Measurements from ENCODE around the gene CAND2. TPM values are rescaled to one million over a fixed set of nuclear protein-coding genes. Genes with fewer than 3 reads are reported as not detected.

The CAND2 gene
- total and polyA plus RNA-seq, 9 of the 15 experiments (the other 6 are each of a cell fraction or from before 2014, with no cell fraction given): 0.91 to 14.9 (median 4.3) TPM

- ChIA-PET POLR2A (no interaction called here), CTCF (ENCODE audit: low intra/inter-chr PET ratio) (no interaction called here)
- Histone ChIP-seq H2AFZ (ENCODE audit: low read depth, low read length) (peak overlapping the region; percentile 74), H3K4me1 (replicated peaks in 1 of 2; ENCODE audit: control insufficient read depth in 2 of 2, insufficient read depth in 2 of 2, low read length in 2 of 2) (peaks cover 0 to 10% of the 10 kb centered on the region in 2 experiments; a peak in 3 of 5 replicates), H4K20me1 (replicated peaks; ENCODE audit: control insufficient read depth, insufficient read depth, low read length) (no peaks in the 10 kb centered on the region), H3K9ac (ENCODE audit: insufficient read depth in 1 of 2, low read depth in 2 of 2, low read length in 2 of 2) (no peak overlapping the region), H3K27me3 (ENCODE audit: control insufficient read depth in 2 of 2, insufficient read depth in 2 of 2, low read length in 2 of 2) (peaks cover 0 to 4% of the 10 kb centered on the region in 2 experiments; a peak in 1 of 5 replicates), H3K9me3 (replicated peaks; ENCODE audit: control insufficient read depth, insufficient read depth, low read depth, low read length) (no peaks in the 10 kb centered on the region), H3K36me3 (ENCODE audit: control insufficient read depth, insufficient read depth, low read length) (no peaks in the 10 kb centered on the region), H3K4me2 (ENCODE audit: insufficient read depth, low read length) (0 out of 2 replicates have a peak overlapping the region, but pooled peaks have one; percentile 7), H3K27ac (ENCODE audit: extremely low read depth, low read depth, low read length) (no peak overlapping the region), H3K4me3 (no peak overlapping the region), H3K79me2 (ENCODE audit: control insufficient read depth, insufficient read depth, low read length) (no peaks in the 10 kb centered on the region), H3K9me1 (ENCODE audit: control insufficient read depth, insufficient read depth, low read length) (no peaks in the 10 kb centered on the region)
- DNase-seq (ENCODE audit: extremely low read depth in 1 of 4, low spot score in 3 of 4) (peak in 2 of 4 experiments; percentile 60 to 82), ATAC-seq (peak; percentile 95), FAIRE-seq (peak; percentile 66)
- no TSS peak for BruUV-seq (replicated peaks)
- in situ Hi-C loops (cut with MboI) (no loop called here), intact Hi-C loops (cut with micrococcal nuclease) (no loop called here)
- 6% methylated on average over 6 of the region's 6 CpGs for WGBS (ENCODE audit: insufficient coverage, low coverage, missing lambda C conversion rate)
- TF ChIP-seq MEF2D (tag; conservative IDR thresholded peaks at IDR 0.05; ENCODE audit: low read depth) (no peak), ZNF57 (CRISPR knock-in tag; IDR thresholded peaks at IDR 0.05) (no peak), ZNF274 (IDR thresholded peaks at IDR 0.05; ENCODE audit: borderline replicate concordance, low read depth, low read length) (no peak), NUFIP1 (IDR thresholded peaks at IDR 0.05; ENCODE audit: partially characterized antibody) (no peak), MLX (CRISPR knock-in tag; conservative IDR thresholded peaks at IDR 0.05) (no peak), ZBTB5 (IDR thresholded peaks at IDR 0.05) (no peak), ZNF347 (CRISPR knock-in tag; IDR thresholded peaks at IDR 0.05; ENCODE audit: low read depth) (no peak), ZNF695 (CRISPR knock-in tag; IDR thresholded peaks at IDR 0.05) (no peak), ZNF232 (CRISPR knock-in tag; IDR thresholded peaks at IDR 0.05) (no peak), XRCC3 (IDR thresholded peaks at IDR 0.05) (no peak), ZFP30 (CRISPR knock-in tag; IDR thresholded peaks at IDR 0.05; ENCODE audit: borderline replicate concordance) (no peak), ZNF212 (CRISPR knock-in tag; IDR thresholded peaks at IDR 0.05) (no peak), ZBED1 (IDR thresholded peaks at IDR 0.05) (no peak), XRCC4 (IDR thresholded peaks at IDR 0.05; ENCODE audit: extremely low read depth, insufficient read depth, insufficient read length) (no peak), ZBTB11 (CRISPR knock-in tag; IDR thresholded peaks at IDR 0.05) (no peak), RBM17 (IDR thresholded peaks at IDR 0.05; ENCODE audit: borderline replicate concordance, low read depth, low read length) (no peak)
These were observed 14.2 kb upstream of the CAND2 start for GRCh38 chr3:12782172-12782815.

Data from K562 (cell line).